Smooth muscle cell (in vitro differentiated cells): Measurements from ENCODE around the gene NAT10. TPM values are rescaled to one million over a fixed set of nuclear protein-coding genes. Genes with fewer than 3 reads are reported as not detected.

Experiments
- DNase-seq: peaks from one replicate; lab custom pipeline; 2025; ENCODE audit not compliant: unreplicated experiment; lab: John Stamatoyannopoulos, UW
- H2AFZ ChIP-seq: fragments of 200-600 bp; sonication (generic); 2 replicates; pipeline ENCODE4 v1.6.0; 2016; ENCODE audit warnings: antibody characterized with exemption, low read depth, mild to moderate bottlenecking
- H3F3A ChIP-seq: fragments of 200-600 bp; sonication (generic); 2 replicates; pipeline ENCODE4 v1.6.0; 2017; ENCODE audit warnings: antibody characterized with exemption, low read depth
- H3K27ac ChIP-seq: fragments of 200-600 bp; sonication (generic); 2 replicates; pipeline ENCODE4 v1.5.1; 2016; ENCODE audit warnings: low read depth, mild to moderate bottlenecking
- H3K27me3 ChIP-seq: fragments of 200-600 bp; sonication (generic); 2 replicates; pipeline ENCODE4 v1.6.1; 2016; ENCODE audit warnings: low read depth, mild to moderate bottlenecking
- H3K36me3 ChIP-seq: fragments of 200-600 bp; sonication (generic); 2 replicates; pipeline ENCODE4 v1.5.1; 2016; ENCODE audit warnings: low read depth
- H3K4me1 ChIP-seq: fragments of 200-600 bp; sonication (generic); 2 replicates; pipeline ENCODE4 v1.5.1; 2016; ENCODE audit warnings: low read depth
- H3K4me2 ChIP-seq: fragments of 200-600 bp; sonication (generic); 2 replicates; pipeline ENCODE4 v1.6.0; 2016; ENCODE audit warnings: mild to moderate bottlenecking
- H3K4me3 ChIP-seq: fragments of 200-600 bp; sonication (generic); 2 replicates; pipeline ENCODE4 v1.5.1; 2016; ENCODE audit warnings: mild to moderate bottlenecking
- H3K79me2 ChIP-seq: fragments of 200-600 bp; sonication (generic); 2 replicates; pipeline ENCODE4 v1.6.0; 2016; ENCODE audit warnings: low read depth, mild to moderate bottlenecking
- H3K9ac ChIP-seq: fragments of 200-600 bp; sonication (generic); 2 replicates; pipeline ENCODE4 v1.6.0; 2016; ENCODE audit warnings: low read depth
- H3K9me3 ChIP-seq: fragments of 200-600 bp; sonication (generic); replicated peaks from 2 replicates; pipeline ENCODE4 v1.5.1; 2016; ENCODE audit warnings: low read depth
- H4K20me1 ChIP-seq: fragments of 200-600 bp; sonication (generic); 2 replicates; pipeline ENCODE4 v1.6.0; 2016; ENCODE audit warnings: low read depth
- CTCF ChIP-seq: fragments of 200-600 bp; sonication (generic); IDR thresholded peaks from 2 replicates; pipeline ENCODE4 v1.5.1; 2017; ENCODE audit warnings: borderline replicate concordance, mild to moderate bottlenecking, antibody characterized with exemption; ENCODE audit not compliant: insufficient read depth, poor library complexity, severe bottlenecking
- WGBS: methylation state at CpG from one replicate; pipeline ENCODE4 v1.1.7; 2016; ENCODE audit warnings: low lambda C conversion rate; 5-methylcytosine and 5-hydroxymethylcytosine counted together
- polyA plus RNA-seq: library from polyadenylated mRNA; unstranded; fragments of >200 nt; fragmentation: Nextera tagmentation; extraction: Ambion mirVana; gene quantifications from 2 replicates; pipeline ENCODE4 v1.2.1, GENCODE V29; 2016
- total RNA-seq: library from RNA; depleted of rRNA; stranded (reverse); fragments of >200 nt; gene quantifications from 2 replicates; pipeline ENCODE4 v1.2.3, GENCODE V29; 2014

Gene NAT10
- total and polyA plus RNA-seq, 2 experiments from 2014 or later, result 16.4 to 20.9 TPM

GRCh38 chr11:34114471-34114870 lies 9.0 kb downstream of the NAT10 start:
- Histone ChIP-seq H3K36me3 (peaks cover 36% of the 10 kb centered on the region), H3K79me2 (peaks cover 6% of the 10 kb centered on the region), H3K4me2 (no peak overlapping the region), H3F3A (no peaks in the 10 kb centered on the region), H4K20me1 (no peaks in the 10 kb centered on the region), H2AFZ (no peak overlapping the region), H3K9me3 (no peaks in the 10 kb centered on the region), H3K27me3 (no peaks in the 10 kb centered on the region), H3K4me3 (no peak overlapping the region), H3K27ac (no peak overlapping the region), H3K4me1 (no peaks in the 10 kb centered on the region), H3K9ac (no peak overlapping the region)
- DNase-seq, result no peak
- WGBS, result 89% methylated on average over 5 of the region's 5 CpGs
- no peak for TF ChIP-seq CTCF

- Histone ChIP-seq H3K27me3 (no peaks in the 10 kb centered on the region), H3F3A (no peaks in the 10 kb centered on the region), H3K4me2 (no peak overlapping the region), H3K9me3 (no peaks in the 10 kb centered on the region), H3K9ac (no peak overlapping the region), H3K36me3 (peaks cover 27% of the 10 kb centered on the region), H3K79me2 (no peaks in the 10 kb centered on the region), H3K4me3 (no peak overlapping the region), H2AFZ (no peak overlapping the region), H4K20me1 (no peaks in the 10 kb centered on the region), H3K27ac (no peak overlapping the region), H3K4me1 (no peaks in the 10 kb centered on the region)
- DNase-seq, result no peak
- WGBS, result 97% methylated on average over 4 of the region's 4 CpGs
- TF ChIP-seq CTCF, result no peak
Measured at GRCh38 chr11:34120651-34121050, 15.2 kb downstream of the NAT10 start.

GRCh38 chr11:34124885-34125668 lies 19.6 kb downstream of the NAT10 start:
- H3K27ac ChIP-seq, result no peak overlapping the region
- DNase-seq, result no peak
- H3K4me1 ChIP-seq, result no peaks in the 10 kb centered on the region
- no peak overlapping the region for H3K4me2 ChIP-seq
- H4K20me1 ChIP-seq, result no peaks in the 10 kb centered on the region
- no peaks in the 10 kb centered on the region for H3F3A ChIP-seq
- no peak overlapping the region for H3K4me3 ChIP-seq
- H3K79me2 ChIP-seq, result no peaks in the 10 kb centered on the region
- 99% methylated on average over 4 of the region's 4 CpGs for WGBS
- no peaks in the 10 kb centered on the region for H3K9me3 ChIP-seq
- H3K36me3 ChIP-seq, result peaks cover 11% of the 10 kb centered on the region
- no peak overlapping the region for H2AFZ ChIP-seq
- H3K9ac ChIP-seq, result no peak overlapping the region
- no peaks in the 10 kb centered on the region for H3K27me3 ChIP-seq
- TF ChIP-seq CTCF, result no peak
